OCI-LY7 (cell line): ENCODE results near the gene ATR.

Source experiments
- EZH2phosphoT487 ChIP-seq: fragments of 200-600 bp; sonication (generic); IDR thresholded peaks from 2 replicates; pipeline ENCODE4 v1.6.1; 2018; ENCODE audit warnings: low read depth, borderline replicate concordance, mild to moderate bottlenecking, mixed run types, antibody characterized with exemption, low read length, moderate library complexity, mixed read lengths
- TF ChIP-seq, protein P1 (sequence below): fragments of 200-600 bp; sonication (generic); conservative IDR thresholded peaks from 2 replicates; pipeline ENCODE4 v1.5.1; 2014; ENCODE audit warnings: mild to moderate bottlenecking, antibody characterized with exemption, low read length, moderate library complexity, mixed read lengths

DNA sequence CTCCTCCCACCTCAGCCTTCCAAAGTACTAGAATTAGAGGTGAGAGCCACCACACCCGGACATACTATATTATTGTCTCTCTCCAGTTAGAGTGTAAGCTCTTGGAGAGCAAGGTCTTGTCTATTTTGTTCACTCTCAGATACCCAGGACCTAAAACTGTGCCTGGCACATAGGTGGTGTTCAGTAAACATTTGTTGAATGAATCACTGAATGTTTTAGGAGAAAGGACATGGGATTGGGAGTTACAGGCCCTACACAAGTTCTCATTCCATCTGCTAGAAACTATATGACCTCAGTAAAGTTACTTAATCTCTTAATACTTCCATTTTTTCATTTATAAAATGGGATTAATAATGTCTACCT lies 1.5 kb upstream of the ATR start:
- TF ChIP-seq, protein P1, sequence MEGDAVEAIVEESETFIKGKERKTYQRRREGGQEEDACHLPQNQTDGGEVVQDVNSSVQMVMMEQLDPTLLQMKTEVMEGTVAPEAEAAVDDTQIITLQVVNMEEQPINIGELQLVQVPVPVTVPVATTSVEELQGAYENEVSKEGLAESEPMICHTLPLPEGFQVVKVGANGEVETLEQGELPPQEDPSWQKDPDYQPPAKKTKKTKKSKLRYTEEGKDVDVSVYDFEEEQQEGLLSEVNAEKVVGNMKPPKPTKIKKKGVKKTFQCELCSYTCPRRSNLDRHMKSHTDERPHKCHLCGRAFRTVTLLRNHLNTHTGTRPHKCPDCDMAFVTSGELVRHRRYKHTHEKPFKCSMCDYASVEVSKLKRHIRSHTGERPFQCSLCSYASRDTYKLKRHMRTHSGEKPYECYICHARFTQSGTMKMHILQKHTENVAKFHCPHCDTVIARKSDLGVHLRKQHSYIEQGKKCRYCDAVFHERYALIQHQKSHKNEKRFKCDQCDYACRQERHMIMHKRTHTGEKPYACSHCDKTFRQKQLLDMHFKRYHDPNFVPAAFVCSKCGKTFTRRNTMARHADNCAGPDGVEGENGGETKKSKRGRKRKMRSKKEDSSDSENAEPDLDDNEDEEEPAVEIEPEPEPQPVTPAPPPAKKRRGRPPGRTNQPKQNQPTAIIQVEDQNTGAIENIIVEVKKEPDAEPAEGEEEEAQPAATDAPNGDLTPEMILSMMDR, result no peak
- TF ChIP-seq EZH2phosphoT487, result no peak
